NCI-H146 (cell line): ENCODE measurements around the gene TTLL11.
"Not testable (repeated sequence)": the region's sequence is repeated elsewhere in the genome, so short reads cannot be mapped to it uniquely, and the experiment has no call there.

Experiments used
- DNase-seq: peaks from one replicate; lab custom pipeline; 2025; lab: John Stamatoyannopoulos, UW

Gene TTLL11

DNA sequence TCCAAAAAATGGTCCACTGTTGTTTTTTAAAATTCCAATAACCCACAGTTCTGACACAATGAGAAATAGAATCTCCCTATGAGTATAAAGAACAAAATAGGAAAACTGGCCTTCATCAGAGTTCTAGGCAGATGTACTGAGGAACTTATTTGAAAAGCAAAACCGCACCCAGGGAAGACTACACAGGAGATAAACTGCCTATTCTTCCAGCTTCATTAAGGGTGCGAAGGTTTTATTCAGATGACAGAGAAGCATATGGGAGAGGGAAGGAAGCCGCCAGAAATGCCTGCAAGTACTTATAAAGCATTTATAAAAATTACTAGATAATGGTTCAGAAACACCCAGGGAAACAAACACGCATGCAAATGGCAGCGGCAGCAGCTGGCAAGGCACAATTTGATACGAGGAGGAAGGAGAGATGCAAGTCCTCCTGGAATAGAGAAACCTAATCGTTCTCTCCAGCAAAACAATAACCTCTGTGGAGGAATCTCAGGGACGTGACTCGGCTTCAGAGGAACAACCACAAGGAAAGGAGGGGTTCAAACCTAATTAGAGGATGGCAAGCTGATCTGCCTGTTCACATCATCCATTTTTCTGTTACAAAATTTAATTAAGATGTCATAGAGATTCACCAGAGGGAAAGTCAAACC lies 9.0 kb downstream of the TTLL11 start:
- no peak for DNase-seq

DNA sequence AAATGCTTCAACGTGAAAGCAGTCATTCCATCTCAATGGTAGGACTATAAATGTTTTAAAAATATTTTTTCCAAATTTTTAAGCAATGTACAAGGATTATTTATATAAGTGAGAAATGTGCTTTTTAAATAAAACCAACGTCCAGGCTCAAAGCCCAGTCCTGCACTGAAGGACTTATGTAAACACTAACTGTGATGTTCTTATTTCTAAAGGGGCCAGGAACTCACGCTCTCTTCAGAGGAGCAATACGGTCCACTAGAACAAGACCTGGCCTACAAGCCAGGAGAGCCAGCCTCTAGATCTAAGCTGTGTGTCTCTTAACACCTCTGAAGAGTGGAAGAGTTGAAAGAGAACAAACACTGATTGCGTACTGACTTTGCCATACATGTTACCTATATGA lies 12.1 kb downstream of the TTLL11 start:
- no peak for DNase-seq

DNA sequence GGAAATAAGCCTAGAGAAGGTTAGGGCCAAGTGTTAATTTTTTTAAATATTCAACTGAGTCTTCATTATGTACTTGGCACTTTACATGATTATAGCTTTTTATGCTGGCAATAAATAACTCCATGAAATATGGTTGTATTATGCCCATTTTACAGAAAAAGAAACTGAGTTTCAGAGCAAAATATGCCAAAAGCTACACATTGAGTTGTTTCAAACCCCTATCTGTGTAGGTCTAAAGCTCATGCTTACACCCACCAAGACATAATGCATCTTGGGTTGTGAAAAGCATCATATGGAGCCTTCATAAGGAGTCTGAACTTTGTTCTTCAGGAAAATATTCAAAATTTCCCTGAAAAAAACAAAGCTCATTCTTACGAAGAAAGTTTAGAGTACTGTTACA lies 14.6 kb downstream of the TTLL11 start:
- DNase-seq: no peak

DNA sequence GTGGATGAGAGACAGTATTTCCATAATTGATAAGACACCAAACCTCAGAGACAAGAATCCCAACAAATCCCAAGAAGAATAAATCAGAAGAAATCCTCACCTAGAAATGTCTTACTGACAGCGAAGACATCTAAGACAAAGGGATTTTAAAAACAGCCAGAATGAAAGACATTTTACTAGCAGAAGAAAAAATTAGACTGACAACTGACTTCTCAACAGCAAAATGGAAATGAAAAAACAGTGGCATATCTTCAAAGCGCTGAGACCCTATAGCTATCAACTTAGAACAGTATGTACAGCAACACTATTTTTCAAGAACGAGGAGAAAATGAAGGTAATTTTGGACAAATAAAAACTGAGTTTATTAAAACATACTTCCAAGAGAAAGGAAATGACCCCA lies 16.3 kb downstream of the TTLL11 start:
- DNase-seq: no peak

DNA sequence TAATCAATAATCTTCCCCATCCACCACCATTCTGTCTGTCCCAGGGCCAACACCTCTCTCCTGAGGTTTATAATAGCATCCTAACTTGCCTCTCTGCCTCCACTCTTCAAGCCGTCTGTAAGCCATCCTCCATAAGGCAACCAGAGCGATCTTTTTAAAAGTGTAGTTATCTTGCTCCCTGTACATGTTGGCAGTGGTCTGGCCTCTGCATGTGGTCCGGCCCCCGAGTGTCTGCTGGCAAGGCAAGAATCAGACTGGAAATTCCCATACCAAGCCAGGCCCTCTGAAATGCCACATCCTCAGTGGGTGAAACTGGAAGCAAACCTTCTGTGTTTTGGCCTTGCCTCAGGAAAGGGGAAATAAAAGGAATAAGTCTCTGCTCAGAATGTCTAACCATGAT lies 17.0 kb downstream of the TTLL11 start:
- no peak for DNase-seq

DNA sequence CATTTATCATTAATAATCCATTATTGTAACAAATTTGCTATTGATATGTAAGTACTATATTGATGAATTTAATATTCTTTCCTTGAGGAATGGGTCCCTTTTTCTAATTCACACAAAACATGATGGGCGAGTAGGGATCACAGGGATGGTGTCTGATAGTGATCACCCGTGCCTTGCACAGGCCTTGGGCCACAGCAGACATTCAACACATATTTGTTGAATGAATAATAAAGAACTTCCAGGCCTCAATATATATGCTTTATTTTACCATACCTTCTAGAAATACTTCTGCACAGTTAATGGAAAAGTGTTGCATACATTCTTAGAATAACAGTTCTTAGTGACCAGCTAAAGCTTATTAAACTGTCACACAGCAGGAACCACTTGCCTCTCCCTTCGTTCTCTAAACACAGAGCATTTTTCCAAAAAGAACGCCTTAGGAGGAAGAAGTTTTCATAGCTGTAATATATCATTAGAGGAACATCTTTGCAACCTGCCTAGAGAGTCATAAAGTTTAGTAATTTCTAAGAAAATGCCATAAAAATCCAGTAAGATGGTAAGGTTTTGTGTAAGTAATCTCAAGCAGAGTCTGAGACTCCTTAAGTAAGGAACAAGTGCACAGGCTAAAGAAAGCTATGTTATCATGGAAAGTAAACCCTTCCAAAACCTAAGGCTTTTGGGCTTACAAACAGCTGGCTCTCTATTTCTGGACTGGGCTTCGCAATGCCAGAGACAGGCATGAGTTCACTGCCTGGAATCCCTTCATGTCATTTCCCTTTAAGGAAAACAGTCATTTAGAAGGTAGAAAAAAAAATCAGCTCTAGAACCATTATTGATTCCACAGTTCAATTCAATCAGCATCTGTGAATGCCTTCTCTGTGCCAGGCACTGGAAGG lies 17.7 kb downstream of the TTLL11 start:
- DNase-seq: no peak

DNA sequence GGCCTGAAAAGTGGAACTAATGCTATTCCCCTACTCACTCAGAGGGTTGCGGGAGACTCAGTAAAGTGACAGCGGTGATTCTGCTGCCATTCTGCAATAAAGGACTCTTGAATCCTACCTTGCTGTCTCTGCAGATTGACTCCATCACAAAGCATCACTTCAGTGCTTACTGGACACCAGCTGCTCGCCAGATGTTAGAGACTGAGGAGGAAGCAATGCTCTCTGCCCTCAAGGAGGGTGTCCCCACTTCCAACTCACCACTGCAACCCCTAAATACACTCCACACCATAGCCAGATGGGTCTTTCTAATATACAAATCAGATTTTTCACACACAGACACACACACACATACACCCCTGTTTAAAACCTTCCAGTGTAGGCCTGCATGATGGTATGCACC lies 21.4 kb downstream of the TTLL11 start:
- no peak for DNase-seq

DNA sequence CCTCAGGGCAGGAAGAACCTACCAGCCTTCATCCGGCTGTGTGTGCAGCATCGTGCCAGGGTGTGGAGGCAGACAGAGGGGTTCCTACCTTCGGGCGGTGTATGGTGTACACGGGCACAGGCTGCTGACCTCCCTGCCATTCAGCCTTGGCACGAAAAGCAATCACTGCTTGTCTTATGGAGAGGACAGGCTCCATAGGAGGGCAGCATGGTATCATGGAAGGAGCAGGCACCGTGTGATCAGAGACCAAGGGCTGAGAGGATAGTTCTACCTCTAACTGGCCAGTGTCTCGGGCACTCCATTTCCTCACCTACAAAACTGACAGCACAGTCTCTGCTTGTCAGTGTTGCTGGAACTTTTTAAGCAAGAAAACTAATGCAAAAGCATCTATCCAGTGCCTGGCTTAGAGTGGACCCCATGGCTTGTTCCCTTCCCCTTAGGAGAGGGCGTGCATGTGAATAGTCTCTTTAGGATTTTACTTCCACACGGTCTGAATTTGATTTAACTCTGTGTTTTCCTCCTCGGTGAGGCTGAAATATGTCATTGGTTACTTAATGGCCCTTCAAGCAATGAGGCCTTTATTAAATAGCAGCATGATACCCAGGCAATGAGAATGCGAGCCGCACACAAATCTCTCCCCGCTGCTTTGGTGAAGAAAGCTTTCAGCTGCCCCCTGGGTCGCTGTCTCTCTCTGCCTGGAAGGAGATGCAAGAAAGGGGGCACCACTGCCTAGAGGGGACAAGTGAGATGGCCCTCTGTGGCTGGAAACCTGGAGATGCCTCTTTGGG lies 22.2 kb downstream of the TTLL11 start:
- DNase-seq: no peak

DNA sequence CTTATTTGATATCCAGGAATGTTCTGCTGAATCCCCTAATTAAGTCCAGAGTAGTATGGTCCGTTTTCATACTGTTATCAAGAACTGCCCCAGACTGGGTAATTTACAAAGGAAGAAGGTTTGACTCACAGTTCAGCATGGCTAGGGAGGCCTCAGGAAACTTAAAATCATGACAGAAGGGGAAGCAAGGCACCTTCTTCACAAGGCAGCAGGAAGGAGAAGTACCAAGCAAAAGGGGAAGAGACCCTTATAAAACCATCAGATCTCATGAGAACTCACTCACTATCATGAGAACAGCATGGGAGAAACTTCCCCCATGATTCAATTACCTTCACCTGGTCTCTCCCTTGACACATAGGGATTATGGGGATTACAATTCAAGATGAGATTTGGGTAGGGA lies 26.4 kb downstream of the TTLL11 start:
- not testable (repeated sequence) for DNase-seq

DNA sequence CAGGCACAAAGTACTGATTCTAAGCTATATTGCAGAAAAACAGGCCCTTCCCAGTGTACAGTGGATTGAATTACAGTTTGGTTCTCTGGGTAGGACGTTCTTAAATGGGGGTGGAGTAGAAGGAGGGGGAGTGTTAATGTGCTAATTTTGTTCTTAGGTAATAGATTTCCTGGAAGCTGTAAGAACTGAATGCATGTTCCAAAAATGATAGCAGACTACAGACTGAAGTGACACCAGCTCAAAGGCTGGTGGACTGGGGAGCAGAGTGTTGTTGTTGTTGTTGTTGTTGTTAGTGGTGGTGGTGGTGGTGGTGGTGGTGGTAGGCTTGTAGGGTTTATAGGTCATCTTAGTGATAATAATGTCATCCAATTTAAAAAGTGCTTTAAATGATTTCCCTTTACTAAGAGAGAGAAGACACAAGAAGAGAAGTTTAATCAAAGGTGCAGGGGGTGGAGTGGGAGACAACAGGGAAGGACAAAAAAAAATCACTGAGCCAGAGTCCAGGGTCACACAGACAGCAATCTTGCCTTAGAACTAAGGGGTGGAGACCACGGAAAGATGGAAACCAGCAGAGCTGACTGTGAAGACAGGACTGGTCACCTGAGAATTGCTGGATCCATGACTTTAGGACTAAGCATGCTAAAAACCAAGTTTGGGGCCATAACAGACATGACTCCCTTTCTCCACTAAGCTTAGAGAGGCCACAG lies 27.0 kb downstream of the TTLL11 start:
- no peak for DNase-seq

DNA sequence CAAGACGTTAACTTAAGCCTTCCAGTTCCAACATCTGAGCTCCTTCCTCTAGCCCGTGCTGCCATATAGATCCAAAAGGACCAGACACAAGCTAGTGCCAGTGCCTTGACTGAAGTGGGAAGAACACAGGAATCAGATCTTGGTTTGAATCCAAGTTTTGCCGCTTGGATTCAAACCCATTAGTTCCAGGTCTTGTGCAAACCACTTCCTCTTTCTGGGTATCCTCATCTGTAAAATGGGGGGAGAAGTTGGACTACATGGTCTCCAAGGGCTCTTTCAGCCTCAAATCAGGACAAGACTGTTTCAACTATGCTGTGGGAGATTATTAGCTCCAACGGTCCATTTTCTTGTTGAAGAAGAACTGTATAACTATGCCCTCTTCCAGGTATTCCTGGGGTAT lies 32.6 kb downstream of the TTLL11 start:
- DNase-seq: no peak

DNA sequence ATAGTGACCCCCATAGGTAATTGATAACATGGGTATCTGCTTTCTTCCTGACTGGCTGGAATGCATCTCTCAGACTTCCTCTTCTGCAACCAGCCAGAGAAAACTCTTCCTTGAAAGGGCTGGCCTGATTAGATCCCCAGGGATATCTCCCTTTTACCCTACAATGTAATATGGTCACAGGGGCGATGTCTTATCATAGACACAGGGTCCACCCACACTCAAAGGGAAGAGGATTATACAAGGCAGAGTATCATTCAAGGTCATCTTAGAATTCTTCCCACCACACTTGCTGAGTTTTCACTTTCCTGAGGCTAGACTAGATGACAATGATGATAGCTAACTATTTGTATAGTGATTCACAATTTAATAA lies 33.2 kb downstream of the TTLL11 start:
- no peak for DNase-seq

DNA sequence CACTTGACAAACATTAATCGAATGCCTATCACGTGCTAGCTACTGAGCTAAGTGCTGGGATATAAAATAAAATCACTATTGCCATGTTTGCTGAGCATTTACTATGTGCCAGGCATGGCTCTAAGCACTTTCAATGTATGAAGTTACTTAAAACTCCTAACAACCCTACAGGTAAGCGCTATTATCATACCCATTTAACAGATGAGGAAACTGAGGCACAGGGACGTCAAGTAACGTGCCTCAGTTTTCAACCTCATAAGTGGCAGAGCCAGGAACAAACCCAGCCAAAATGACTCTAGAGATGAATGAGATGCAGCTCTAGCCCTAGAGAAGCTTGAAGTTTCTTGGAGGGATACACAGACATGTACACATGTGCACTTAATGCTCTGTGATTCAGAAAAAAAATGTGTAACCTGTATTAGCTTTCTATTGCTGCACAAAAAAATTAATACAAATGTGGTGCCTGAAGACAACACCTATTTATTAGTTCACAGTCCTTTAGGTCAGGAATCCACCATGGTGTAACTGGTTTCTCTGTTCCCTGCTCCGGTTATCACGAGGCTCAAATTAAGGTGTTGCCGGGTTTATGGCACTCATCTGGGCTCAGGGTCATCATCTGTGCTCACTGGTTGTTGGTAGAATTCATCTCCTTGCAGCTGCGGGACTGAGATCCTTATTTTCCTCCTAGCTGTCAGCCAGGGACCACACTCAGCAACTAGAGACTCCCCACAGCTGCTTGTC lies 33.7 kb downstream of the TTLL11 start:
- DNase-seq: no peak

DNA sequence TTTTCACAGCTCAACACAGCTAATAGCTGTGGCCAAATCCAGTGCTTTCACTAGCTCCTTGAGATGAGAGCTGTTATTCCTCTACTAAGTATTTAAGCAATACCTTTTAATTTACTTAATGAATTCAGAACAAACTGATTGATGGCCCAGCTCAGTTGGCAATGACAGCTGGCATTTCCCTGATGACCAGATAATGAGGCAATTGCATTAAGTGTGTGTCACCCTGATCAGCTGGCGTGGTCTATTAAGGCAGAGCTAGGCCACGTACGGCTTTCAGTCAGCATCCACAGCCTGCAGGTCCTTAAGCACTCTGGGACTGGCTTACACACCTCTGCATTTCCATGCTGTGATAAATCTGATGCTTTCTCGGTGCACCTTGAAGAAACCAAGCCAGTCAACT lies 34.4 kb downstream of the TTLL11 start:
- DNase-seq: peak; percentile 6

DNA sequence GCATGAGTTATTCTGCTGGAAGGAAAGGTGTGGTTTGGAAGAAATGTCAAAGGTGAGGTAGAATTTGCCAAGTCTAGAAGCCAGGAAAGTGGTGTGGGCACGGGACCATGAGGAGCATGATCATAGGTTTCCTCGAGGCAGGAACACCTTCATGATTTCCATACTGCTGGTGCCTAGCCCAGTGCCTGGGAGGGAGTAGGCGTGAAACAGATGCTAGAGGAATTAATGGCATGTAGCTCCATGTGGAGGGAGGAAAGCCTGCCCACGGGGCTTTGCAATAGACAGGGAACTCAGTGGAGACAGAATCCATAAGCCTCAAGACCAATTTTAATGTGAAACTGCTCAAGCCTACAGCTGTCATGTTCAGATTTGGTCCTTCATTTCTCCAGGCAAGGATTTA lies 35.1 kb downstream of the TTLL11 start:
- DNase-seq: no peak

DNA sequence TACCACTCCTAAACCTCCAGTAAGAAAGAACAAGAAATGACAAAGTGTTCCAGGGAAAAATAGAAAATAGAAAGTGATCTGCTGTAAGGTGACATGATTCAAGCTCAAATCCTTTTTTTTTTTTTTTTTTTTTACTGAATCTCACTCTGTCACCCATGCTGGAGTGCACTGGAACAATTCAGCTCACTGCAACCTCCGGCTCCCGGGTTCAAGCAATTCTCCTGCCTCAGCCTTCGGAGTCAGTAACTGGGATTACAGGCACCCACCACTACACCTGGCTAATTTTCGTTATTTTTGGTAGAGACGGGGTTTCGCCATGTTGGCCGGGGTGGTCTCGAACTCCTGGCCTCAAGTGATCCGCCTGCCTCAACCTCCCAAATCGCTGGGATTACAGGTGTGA lies 35.9 kb downstream of the TTLL11 start:
- DNase-seq: no peak

DNA sequence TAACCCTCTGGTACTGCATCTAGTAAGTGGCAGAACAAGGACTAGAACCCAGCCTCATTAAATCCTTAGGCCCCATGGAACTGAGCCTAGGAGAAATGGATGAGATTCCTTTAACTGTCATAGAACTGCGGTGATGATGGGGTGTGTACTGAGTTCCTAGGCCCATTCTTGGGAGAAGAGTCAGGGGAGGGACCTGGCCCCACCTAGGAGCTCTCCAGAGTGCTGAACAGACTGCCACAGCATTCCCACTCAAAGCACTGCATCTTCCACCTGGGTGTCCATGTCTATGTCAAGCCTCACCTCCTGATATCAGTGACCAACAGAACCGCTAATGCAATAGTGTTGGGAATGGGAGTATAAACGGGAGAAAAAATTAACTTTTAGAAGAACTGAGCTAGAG lies 36.6 kb downstream of the TTLL11 start:
- DNase-seq: no peak

DNA sequence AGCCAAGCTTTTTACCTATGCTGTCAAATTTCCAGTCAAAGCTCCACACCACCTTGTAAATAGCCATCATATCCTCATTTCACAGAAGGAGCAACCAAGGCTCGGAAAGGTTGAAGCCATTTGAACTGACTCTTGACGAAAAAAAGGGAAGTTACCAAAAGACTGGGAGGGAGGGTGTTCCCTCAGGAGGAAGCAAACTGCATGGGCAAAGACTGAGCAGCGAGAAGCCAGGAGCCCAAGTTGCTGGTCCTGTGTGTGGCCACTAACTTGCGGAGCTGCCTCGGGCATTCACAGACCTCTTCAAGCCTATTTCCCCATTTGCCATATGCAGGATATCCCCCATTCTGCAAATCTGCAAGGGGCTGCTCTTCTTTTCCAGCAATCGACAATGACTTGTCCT lies 37.4 kb downstream of the TTLL11 start:
- no peak for DNase-seq

DNA sequence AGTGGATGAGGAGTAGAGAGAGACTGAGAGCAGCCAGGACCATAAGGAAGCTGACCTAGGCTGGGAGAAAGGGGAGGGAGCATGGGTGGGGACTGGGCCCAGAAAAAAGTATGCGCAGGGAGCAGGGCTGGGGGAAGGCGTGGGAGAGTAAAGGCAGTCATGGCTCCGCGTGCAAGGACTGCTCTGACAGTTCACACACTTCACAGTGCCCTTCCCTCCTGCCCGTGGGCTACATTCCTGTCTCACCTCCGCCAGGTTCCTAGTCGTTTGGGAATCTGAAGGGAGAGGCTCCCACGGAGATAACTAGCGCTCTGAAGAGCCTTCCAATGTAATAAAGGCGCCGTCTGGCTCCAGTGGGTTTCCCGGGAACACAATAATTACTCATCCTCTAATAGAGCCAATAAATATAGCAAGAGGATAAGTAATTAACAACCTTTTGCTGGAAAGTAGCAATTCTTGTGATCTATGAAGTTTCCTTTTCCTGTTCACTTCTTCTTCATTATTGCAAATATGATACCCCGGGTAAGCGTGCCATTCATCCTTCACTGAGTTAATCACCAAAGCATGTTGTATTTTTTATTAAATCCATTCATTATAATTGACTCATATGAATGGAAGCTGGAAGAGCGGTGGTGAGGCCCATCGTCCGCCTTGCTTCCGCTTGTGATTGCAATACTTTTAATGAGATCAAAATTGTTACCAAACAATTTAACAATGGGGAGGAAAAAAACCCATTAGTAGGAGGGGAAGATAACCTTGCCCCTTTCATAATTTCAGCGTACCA lies 39.3 kb downstream of the TTLL11 start:
- DNase-seq: peak; percentile 7

DNA sequence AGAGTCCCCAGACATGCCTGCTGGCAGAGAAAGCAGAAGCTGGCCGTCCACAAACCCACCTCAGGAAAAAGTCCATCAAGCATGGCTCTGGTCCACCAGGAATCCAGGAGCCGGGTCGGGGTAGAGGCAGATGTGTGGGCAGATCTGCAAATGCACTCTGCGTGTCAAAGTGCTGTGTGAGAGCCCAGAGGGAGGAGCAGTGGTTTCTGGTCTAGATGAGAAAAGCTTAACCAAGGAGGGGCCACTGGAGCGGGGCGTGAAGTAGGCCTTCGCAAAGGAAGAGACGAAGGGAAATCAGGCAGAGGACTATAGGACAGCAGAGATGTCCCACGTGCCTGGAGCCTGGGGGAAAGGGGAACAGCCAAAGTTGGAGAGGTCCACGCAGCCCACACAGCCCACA lies 40.0 kb downstream of the TTLL11 start:
- DNase-seq: no peak
